ENCODE measurements around the gene ZNF557.

GRCh38 chr19:7124782-7125181, 55.3 kb downstream of the ZNF557 start:
- no peak for TF ChIP-seq CTCF (IDR thresholded peaks at IDR 0.05)
- no peak for TF ChIP-seq POLR2A (IDR thresholded peaks at IDR 0.05)

Data from sigmoid colon (tissue), 3 donors.